Liver (tissue), 9 donors: Measurements from ENCODE around the gene CHCHD4. TPM values are rescaled to one million over a fixed set of nuclear protein-coding genes. Genes with fewer than 3 reads are reported as not detected.

Source experiments
- DNase-seq: peaks from one replicate; pipeline ENCODE4 v3.0.0-alpha.2; 2017; ENCODE audit warnings: low spot score
- H3K27ac ChIP-seq, 2 donors: one replicate each; pipeline ENCODE4 v1.7.0; 2013; ENCODE audit warnings: inconsistent platforms in 2 of 2, low read length in 2 of 2, control low read depth in 1 of 2, low read depth in 1 of 2, mild to moderate bottlenecking in 1 of 2
- H3K27me3 ChIP-seq, 4 donors: one replicate each; pipeline versions ENCODE4 v1.6.1 to v1.7.0; 2013; ENCODE audit warnings: low read length in 3 of 4, inconsistent platforms in 1 of 4, mild to moderate bottlenecking in 1 of 4, moderate library complexity in 1 of 4; ENCODE audit not compliant: control insufficient read depth in 4 of 4, insufficient read depth in 4 of 4
- H3K36me3 ChIP-seq, 4 donors: one replicate each; pipeline versions ENCODE4 v1.6.1 to v1.7.0; 2013; ENCODE audit warnings: low read length in 3 of 4, mild to moderate bottlenecking in 3 of 4, low read depth in 1 of 4, moderate library complexity in 1 of 4; ENCODE audit not compliant: control insufficient read depth in 4 of 4, insufficient read depth in 3 of 4
- H3K4me1 ChIP-seq, 4 donors: one replicate each; pipeline versions ENCODE4 v1.6.1 to v1.7.0; 2013; ENCODE audit warnings: low read length in 3 of 4, mild to moderate bottlenecking in 3 of 4, moderate library complexity in 1 of 4; ENCODE audit not compliant: control insufficient read depth in 4 of 4, insufficient read depth in 4 of 4
- H3K4me3 ChIP-seq, 3 donors: one replicate each; pipeline versions ENCODE4 v1.6.1 to v1.7.0; 2013; ENCODE audit warnings: low read length in 3 of 3, control low read depth in 1 of 3, low read depth in 1 of 3, mild to moderate bottlenecking in 1 of 3
- H3K9ac ChIP-seq, 2 donors: one replicate each; pipeline ENCODE4 v1.7.0; 2013; ENCODE audit warnings: low read length in 2 of 2, mild to moderate bottlenecking in 2 of 2, moderate library complexity in 2 of 2, control low read depth in 1 of 2, low read depth in 1 of 2
- H3K9me3 ChIP-seq, 4 donors: one replicate each; pipeline versions ENCODE4 v1.6.1 to v1.7.0; 2013; ENCODE audit warnings: low read length in 3 of 4; ENCODE audit not compliant: control insufficient read depth in 4 of 4
- ATF3 ChIP-seq: IDR thresholded peaks from 2 replicates; pipeline ENCODE4 v1.6.1; 2016; ENCODE audit warnings: antibody characterized with exemption
- CTCF ChIP-seq: fragments of 150-350 bp; IDR thresholded peaks from 2 replicates; pipeline ENCODE4 v1.5.1; 2017; ENCODE audit warnings: improper control_type of control experiment, low read depth, low read length; ENCODE audit not compliant: missing input control
- EGR1 ChIP-seq, 2 donors: IDR thresholded peaks; 2 replicates each; pipeline ENCODE4 v1.6.1; 2016 to 2018; ENCODE audit warnings: antibody characterized with exemption in 2 of 2, low read depth in 2 of 2
- FOXA1 ChIP-seq: IDR thresholded peaks from 2 replicates; pipeline ENCODE4 v1.6.1; 2016; ENCODE audit warnings: antibody characterized with exemption
- FOXA2 ChIP-seq: IDR thresholded peaks from 2 replicates; pipeline ENCODE4 v1.6.1; 2016; ENCODE audit warnings: antibody characterized with exemption
- GABPA ChIP-seq, 2 donors: IDR thresholded peaks in 1 of 2; conservative IDR thresholded peaks in 1 of 2; 2 replicates each; pipeline ENCODE4 v1.6.1; 2016; ENCODE audit warnings: antibody characterized with exemption in 2 of 2, mild to moderate bottlenecking in 1 of 2, moderate library complexity in 1 of 2
- HNF4A ChIP-seq, 2 donors: conservative IDR thresholded peaks; 2 replicates each; pipeline ENCODE4 v1.6.1; 2016; ENCODE audit warnings: antibody characterized with exemption in 2 of 2, mild to moderate bottlenecking in 2 of 2
- HNF4G ChIP-seq: IDR thresholded peaks from 2 replicates; pipeline ENCODE4 v1.6.1; 2016; ENCODE audit warnings: antibody characterized with exemption
- JUND ChIP-seq, 2 donors: IDR thresholded peaks; 2 replicates each; pipeline ENCODE4 v1.6.1; 2016; ENCODE audit warnings: antibody characterized with exemption in 2 of 2
- MAX ChIP-seq: IDR thresholded peaks from 2 replicates; pipeline ENCODE4 v1.6.1; 2016; ENCODE audit warnings: antibody characterized with exemption
- NR2F2 ChIP-seq: IDR thresholded peaks from 2 replicates; pipeline ENCODE4 v1.6.1; 2016; ENCODE audit warnings: antibody characterized with exemption
- RAD21 ChIP-seq, 2 donors: IDR thresholded peaks; 2 replicates each; pipeline ENCODE4 v1.6.1; 2016; ENCODE audit warnings: antibody characterized with exemption in 2 of 2, mild to moderate bottlenecking in 2 of 2
- REST ChIP-seq: IDR thresholded peaks from 2 replicates; pipeline ENCODE4 v1.6.1; 2016; ENCODE audit warnings: antibody characterized with exemption, mild to moderate bottlenecking
- RXRA ChIP-seq, 2 donors: IDR thresholded peaks; 2 replicates each; pipeline ENCODE4 v1.6.1; 2017 to 2018; ENCODE audit warnings: antibody characterized with exemption in 2 of 2, mild to moderate bottlenecking in 1 of 2
- SP1 ChIP-seq: IDR thresholded peaks from 2 replicates; pipeline ENCODE4 v1.6.1; 2018; ENCODE audit warnings: antibody characterized with exemption, mild to moderate bottlenecking
- TAF1 ChIP-seq: conservative IDR thresholded peaks from 2 replicates; pipeline ENCODE4 v1.6.1; 2016; ENCODE audit warnings: antibody characterized with exemption, mild to moderate bottlenecking
- YY1 ChIP-seq: IDR thresholded peaks from 2 replicates; pipeline ENCODE4 v1.6.1; 2016; ENCODE audit warnings: antibody characterized with exemption, mild to moderate bottlenecking
- whole genome bisulfite sequencing: extraction: QIAGEN DNeasy Blood & Tissue Kit; methylation state at CpG from one replicate; pipeline ENCODE4 v1.1.7; 2013; 5-methylcytosine and 5-hydroxymethylcytosine counted together
- polyA plus RNA-seq, 2 donors: library from polyadenylated mRNA; stranded (reverse) in 1 of 2; unstranded in 1 of 2; fragments of 200-250 nt in 1 of 2; fragments of >200 nt in 1 of 2; fragmentation: Nextera tagmentation in 1 of 2; extraction: Ambion mirVana in 1 of 2; gene quantifications; one replicate each; pipeline versions ENCODE4 v1.2.1 to v1.2.3, GENCODE V29; 2013 to 2015
- total RNA-seq, 2 donors: library from RNA; depleted of rRNA; stranded (reverse); fragments of >200 nt; gene quantifications; one replicate each; pipeline ENCODE4 v1.2.3, GENCODE V29; 2014
- donor health status: healthy.
- donor health status: healthy.
- donor health status: healthy.
- donor health status: healthy.
- donor health status: healthy.

CHCHD4 gene
- total and polyA plus RNA-seq, 4 donors, result 7.0 to 11.3 (median 9.5) TPM

GRCh38 chr3:14148041-14148985 lies 23.6 kb upstream of the CHCHD4 start:
- Histone ChIP-seq H3K9me3 (no peaks in the 10 kb centered on the region), H3K27ac (no peak overlapping the region), H3K27me3 (no peaks in the 10 kb centered on the region), H3K9ac (no peak overlapping the region), H3K4me1 (peaks cover 2 to 26% (median 21%) of the 10 kb centered on the region in 4 donors), H3K4me3 (no peak overlapping the region), H3K36me3 (peaks cover 3 to 43% (median 23%) of the 10 kb centered on the region in 4 donors)
- DNase-seq, result peak; percentile 27
- 87% methylated on average over 28 of the region's 28 CpGs for WGBS
- no peak for TF ChIP-seq MAX
- TF ChIP-seq EGR1 (IDR thresholded peaks at IDR 0.05; ENCODE audit: low read depth in 2 of 2), result no peak
- TF ChIP-seq TAF1, result no peak
- TF ChIP-seq NR2F2, result no peak
- TF ChIP-seq FOXA2, result no peak

GRCh38 chr3:14147617-14148016 lies 22.9 kb upstream of the CHCHD4 start:
- H3K27me3 ChIP-seq, result no peaks in the 10 kb centered on the region
- no peak overlapping the region for H3K27ac ChIP-seq
- TF ChIP-seq FOXA1, result no peak
- no peak for TF ChIP-seq YY1
- TF ChIP-seq SP1, result no peak
- no peak for TF ChIP-seq RAD21 (IDR thresholded peaks at IDR 0.05)
- no peak for TF ChIP-seq EGR1 (IDR thresholded peaks at IDR 0.05; ENCODE audit: low read depth in 2 of 2)
- no peak for TF ChIP-seq RXRA (IDR thresholded peaks at IDR 0.05)
- no peak for TF ChIP-seq CTCF
- no peak for TF ChIP-seq ATF3
- H3K9ac ChIP-seq, result no peak overlapping the region
- no peaks in the 10 kb centered on the region for H3K9me3 ChIP-seq
- no peak overlapping the region for H3K4me3 ChIP-seq
- no peak for DNase-seq
- WGBS, result 87% methylated on average over 12 of the region's 12 CpGs
- peaks cover 3 to 38% (median 21%) of the 10 kb centered on the region in 4 donors for H3K36me3 ChIP-seq
- peaks cover 2 to 33% (median 27%) of the 10 kb centered on the region in 4 donors for H3K4me1 ChIP-seq

- peaks cover 3 to 33% (median 21%) of the 10 kb centered on the region in 4 donors for H3K36me3 ChIP-seq
- no peak overlapping the region for H3K4me3 ChIP-seq
- no peak overlapping the region for H3K27ac ChIP-seq
- WGBS, result 90% methylated on average over 5 of the region's 5 CpGs
- H3K9me3 ChIP-seq, result no peaks in the 10 kb centered on the region
- peaks cover 2 to 38% (median 32%) of the 10 kb centered on the region in 4 donors for H3K4me1 ChIP-seq
- no peak for TF ChIP-seq NR2F2
- TF ChIP-seq EGR1 (IDR thresholded peaks at IDR 0.05; ENCODE audit: low read depth in 2 of 2), result no peak
- no peak for TF ChIP-seq HNF4G
- no peak for TF ChIP-seq RXRA (IDR thresholded peaks at IDR 0.05)
- no peak for TF ChIP-seq JUND (IDR thresholded peaks at IDR 0.05)
- TF ChIP-seq MAX, result no peak
- no peak for TF ChIP-seq GABPA (IDR thresholded peaks at IDR 0.05 in 1 of 2, conservative IDR thresholded peaks at IDR 0.05 in 1 of 2)
- TF ChIP-seq HNF4A (conservative IDR thresholded peaks at IDR 0.05), result no peak
- no peak for TF ChIP-seq SP1
- no peak for TF ChIP-seq TAF1
- no peak for TF ChIP-seq REST
- DNase-seq, result no peak
- no peak overlapping the region for H3K9ac ChIP-seq
- H3K27me3 ChIP-seq, result no peaks in the 10 kb centered on the region
These were observed 22.4 kb upstream of the CHCHD4 start for GRCh38 chr3:14147066-14147435.
